Gastroesophageal sphincter (tissue), 4 donors: ENCODE data around the gene ALDOB. TPM values are rescaled to one million over a fixed set of nuclear protein-coding genes. Genes with fewer than 3 reads are reported as not detected.

Experiments
- ATAC-seq: fragments of 150-250 bp; one replicate; pipeline ENCODE4 v1.9.1; 2016; ENCODE audit warnings: mild to moderate bottlenecking, moderate library complexity
- H3K27ac ChIP-seq, 4 donors: fragments of 200-600 bp; sonication (generic) in 3 of 4; 1 replicate in 3 of 4; 2 replicates in 1 of 4; pipeline ENCODE4 v1.5.1; 2016 to 2019
- H3K27me3 ChIP-seq: fragments of 200-600 bp; sonication (generic); one replicate; pipeline ENCODE4 v1.5.1; 2019
- H3K36me3 ChIP-seq, 2 donors: fragments of 200-600 bp; sonication (generic); one replicate each; pipeline ENCODE4 v1.5.1; 2019; ENCODE audit warnings: control low read depth in 1 of 2
- H3K4me1 ChIP-seq, 3 donors: fragments of 200-600 bp; sonication (generic); 1 replicate in 2 of 3; 2 replicates in 1 of 3; pipeline ENCODE4 v1.5.1; 2016 to 2019; ENCODE audit warnings: control low read depth in 2 of 3
- H3K4me3 ChIP-seq, 2 donors: fragments of 200-600 bp; sonication (generic); one replicate each; pipeline ENCODE4 v1.5.1; 2019; ENCODE audit warnings: mild to moderate bottlenecking in 1 of 2, moderate library complexity in 1 of 2
- H3K9me3 ChIP-seq, 3 donors: fragments of 200-600 bp; sonication (generic); one replicate each; pipeline ENCODE4 v1.5.1; 2017 to 2019; ENCODE audit warnings: control low read depth in 2 of 3
- CTCF ChIP-seq, 4 experiments: fragments of 200-600 bp in 2 of 4; fragments of 450-650 bp in 2 of 4; sonication (generic) in 1 of 4; IDR thresholded peaks; one replicate each; pipeline ENCODE4 v1.5.1; 2017 to 2019; ENCODE audit warnings: antibody characterized with exemption in 4 of 4, mild to moderate bottlenecking in 2 of 4, moderate library complexity in 2 of 4
- EP300 ChIP-seq: sonication (generic); formaldehyde crosslinking; IDR thresholded peaks from one replicate; pipeline ENCODE4 v1.6.1; 2017; ENCODE audit warnings: antibody characterized with exemption, mild to moderate bottlenecking
- POLR2A ChIP-seq, 2 donors: fragments of 450-650 bp; IDR thresholded peaks; one replicate each; pipeline ENCODE4 v1.6.1; 2017; ENCODE audit warnings: antibody characterized with exemption in 2 of 2, mild to moderate bottlenecking in 2 of 2, moderate library complexity in 1 of 2
- POLR2AphosphoS5 ChIP-seq: sonication (generic); formaldehyde crosslinking; IDR thresholded peaks from one replicate; pipeline ENCODE4 v1.6.1; 2017; ENCODE audit warnings: antibody characterized with exemption
- WGBS, 2 donors: methylation state at CpG; one replicate each; pipeline ENCODE4 v1.1.5; 2018; ENCODE audit warnings: low coverage in 1 of 2; 5-methylcytosine and 5-hydroxymethylcytosine counted together
- total RNA-seq, 4 donors: library from RNA; depleted of rRNA; stranded (reverse); fragments of >200 nt; gene quantifications; one replicate each; pipeline ENCODE4 v1.1.0, GENCODE V29; 2016

Gene ALDOB
- total RNA-seq, 4 donors from 2014 or later = not detected

DNA sequence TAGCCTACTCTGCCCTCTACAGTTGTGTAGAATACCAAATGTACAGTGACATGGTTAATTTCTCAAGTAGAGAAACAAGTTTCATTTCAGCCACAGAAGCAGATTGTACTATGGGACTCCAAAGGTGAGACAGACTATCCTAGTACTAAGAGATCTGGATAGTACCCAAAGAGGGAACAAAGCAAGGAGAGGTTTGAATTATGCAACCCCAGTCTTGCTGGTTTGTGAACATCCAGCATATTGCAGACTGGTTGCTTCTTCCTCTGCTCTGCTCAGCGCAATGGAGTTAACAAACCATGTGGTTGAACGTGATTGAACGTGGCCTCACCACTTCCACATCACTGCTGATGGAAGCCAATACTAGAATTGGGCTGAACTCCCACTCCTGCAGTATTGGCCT lies 43.3 kb upstream of the ALDOB start:
- 80% methylated on average over 3 of the region's 3 CpGs; no CpG with 5 or more reads in 1 of the 2 donors for WGBS, 2 donors
- no peak for ATAC-seq
- Histone ChIP-seq H3K27me3 (no peaks in the 10 kb centered on the region), H3K27ac (no peak overlapping the region), H3K4me3 (no peak overlapping the region), H3K36me3 (peaks cover 0 to 30% of the 10 kb centered on the region in 2 donors), H3K9me3 (no peaks in the 10 kb centered on the region), H3K4me1 (peaks cover 0 to 20% (median 3%) of the 10 kb centered on the region in 3 donors)
- TF ChIP-seq CTCF (IDR thresholded peaks at IDR 0.05) (no peak), EP300 (no peak), POLR2A (IDR thresholded peaks at IDR 0.05) (no peak), POLR2AphosphoS5 (no peak)

GRCh38 chr9:101478444-101478843 lies 42.9 kb upstream of the ALDOB start:
- no peaks in the 10 kb centered on the region for H3K27me3 ChIP-seq
- ATAC-seq = no peak
- WGBS, 2 donors = 44 to 56% methylated on average over 2 to 3 of the region's 4 CpGs
- TF ChIP-seq POLR2A (IDR thresholded peaks at IDR 0.05) (no peak), EP300 (no peak), POLR2AphosphoS5 (no peak), CTCF (IDR thresholded peaks at IDR 0.05) (no peak)
- peaks cover 0 to 34% of the 10 kb centered on the region in 2 donors for H3K36me3 ChIP-seq
- H3K4me1 ChIP-seq = peaks cover 0 to 20% (median 3%) of the 10 kb centered on the region in 3 donors
- no peaks in the 10 kb centered on the region for H3K9me3 ChIP-seq
- no peak overlapping the region for H3K4me3 ChIP-seq
- H3K27ac ChIP-seq = no peak overlapping the region

GRCh38 chr9:101477736-101478135 lies 42.2 kb upstream of the ALDOB start:
- Histone ChIP-seq H3K27me3 (no peaks in the 10 kb centered on the region), H3K27ac (no peak overlapping the region), H3K4me1 (peaks cover 0 to 20% (median 3%) of the 10 kb centered on the region in 3 donors), H3K36me3 (peaks cover 0 to 41% of the 10 kb centered on the region in 2 donors), H3K9me3 (no peaks in the 10 kb centered on the region), H3K4me3 (no peak overlapping the region)
- no peak for ATAC-seq
- WGBS, 2 donors = 80 to 88% methylated on average over 1 of the region's 1 CpG
- TF ChIP-seq POLR2A (IDR thresholded peaks at IDR 0.05) (no peak), EP300 (no peak), CTCF (IDR thresholded peaks at IDR 0.05) (no peak)

DNA sequence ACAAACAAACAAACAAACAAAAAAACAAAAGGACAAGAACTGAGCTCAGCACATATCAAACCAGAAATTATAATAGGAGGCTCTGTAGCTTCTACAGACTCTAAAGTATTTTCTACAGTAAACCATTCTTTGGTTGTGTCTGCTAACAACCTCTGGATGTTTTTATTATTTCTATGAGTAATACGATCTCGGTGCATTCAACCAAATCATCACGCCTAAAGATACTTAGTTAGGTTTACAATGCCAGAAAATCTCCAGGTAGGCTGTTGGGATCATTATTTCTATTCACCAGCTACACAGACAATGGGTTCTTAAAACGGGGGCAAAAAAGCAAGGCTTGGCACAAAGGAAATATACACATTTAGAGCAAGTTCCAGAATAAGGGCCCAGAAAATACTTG lies 41.6 kb upstream of the ALDOB start:
- Histone ChIP-seq H3K9me3 (no peaks in the 10 kb centered on the region), H3K27ac (no peak overlapping the region), H3K4me3 (no peak overlapping the region), H3K27me3 (no peaks in the 10 kb centered on the region), H3K36me3 (peaks cover 0 to 41% of the 10 kb centered on the region in 2 donors), H3K4me1 (peaks cover 0 to 20% (median 3%) of the 10 kb centered on the region in 3 donors)
- WGBS, 2 donors = 74 to 89% methylated on average over 4 of the region's 4 CpGs
- ATAC-seq = no peak
- TF ChIP-seq EP300 (no peak), POLR2AphosphoS5 (no peak), POLR2A (IDR thresholded peaks at IDR 0.05) (no peak), CTCF (IDR thresholded peaks at IDR 0.05) (no peak)

DNA sequence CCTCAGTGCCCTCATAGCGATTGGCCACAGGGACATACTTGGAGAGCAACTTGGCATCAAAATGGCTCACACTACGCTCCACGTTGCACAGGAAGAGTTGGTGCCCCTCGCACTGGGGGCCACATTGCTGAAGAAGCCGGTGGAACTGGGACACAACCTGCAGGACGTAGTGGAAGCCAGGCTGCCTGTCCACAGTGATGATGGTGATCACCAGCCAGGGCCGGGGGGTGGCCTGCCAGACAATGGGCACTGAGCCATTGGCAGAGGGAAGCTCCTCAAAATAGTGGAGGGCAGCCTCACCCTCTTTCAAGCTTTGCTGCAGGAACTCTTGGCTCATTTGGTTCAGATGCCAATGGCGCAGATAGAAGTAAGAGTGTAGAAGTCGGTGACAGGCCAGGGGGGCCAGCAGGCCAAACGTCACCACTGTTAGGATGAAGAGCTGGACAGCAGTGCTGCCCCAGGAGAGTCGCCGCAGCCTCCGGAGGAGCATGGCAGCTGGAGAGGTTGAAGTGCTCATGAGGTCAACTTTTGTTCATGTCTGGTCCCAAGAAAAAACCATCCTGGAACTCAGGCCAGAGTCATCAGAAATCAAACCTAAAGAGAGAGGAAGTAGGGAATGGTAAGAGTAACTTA lies 41.1 kb upstream of the ALDOB start:
- no peak overlapping the region for H3K4me3 ChIP-seq
- TF ChIP-seq EP300 (no peak), POLR2AphosphoS5 (no peak), CTCF (IDR thresholded peaks at IDR 0.05) (no peak), POLR2A (IDR thresholded peaks at IDR 0.05) (no peak)
- H3K9me3 ChIP-seq = no peaks in the 10 kb centered on the region
- no peak for ATAC-seq
- peaks cover 0 to 20% (median 3%) of the 10 kb centered on the region in 3 donors for H3K4me1 ChIP-seq
- no peaks in the 10 kb centered on the region for H3K27me3 ChIP-seq
- H3K36me3 ChIP-seq = peaks cover 0 to 45% of the 10 kb centered on the region in 2 donors
- H3K27ac ChIP-seq = no peak overlapping the region
- whole genome bisulfite sequencing, 2 donors = 87% methylated on average over 8 of the region's 13 CpGs; no CpG with 5 or more reads in 1 of the 2 donors
